SH-SY5Y (cell line): ENCODE results near the gene DLL4.

Source experiments
- GATA2 ChIP-seq: IDR thresholded peaks from 2 replicates; pipeline ENCODE4 v1.6.1; 2011; ENCODE audit warnings: mild to moderate bottlenecking, low read depth, low read length
- GATA3 ChIP-seq: IDR thresholded peaks from 2 replicates; pipeline ENCODE4 v1.6.1; 2011; ENCODE audit warnings: low read depth, mild to moderate bottlenecking, low read length, moderate library complexity

DLL4 gene

GRCh38 chr15:40914486-40914885 lies 14.7 kb upstream of the DLL4 start:
- no peak for TF ChIP-seq GATA2
- TF ChIP-seq GATA3, result no peak

- TF ChIP-seq GATA2 (no peak), GATA3 (no peak)
These were observed 14.0 kb upstream of the DLL4 start for GRCh38 chr15:40915116-40915661.

- TF ChIP-seq GATA3 (no peak), GATA2 (no peak)
These were observed 13.5 kb upstream of the DLL4 start for GRCh38 chr15:40915679-40916078.

- no peak for TF ChIP-seq GATA3
- no peak for TF ChIP-seq GATA2
These were observed 11.6 kb upstream of the DLL4 start for GRCh38 chr15:40917585-40917984.

GRCh38 chr15:40918146-40918798 lies 10.9 kb upstream of the DLL4 start:
- TF ChIP-seq GATA2 (no peak), GATA3 (no peak)

GRCh38 chr15:40918799-40919392 lies 10.2 kb upstream of the DLL4 start:
- TF ChIP-seq GATA3 (no peak), GATA2 (no peak)

- TF ChIP-seq GATA2 (no peak), GATA3 (no peak)
These were observed 7.1 kb upstream of the DLL4 start for GRCh38 chr15:40921949-40922607.

- no peak for TF ChIP-seq GATA3
These were observed 6.5 kb upstream of the DLL4 start for GRCh38 chr15:40922608-40923005.

GRCh38 chr15:40923551-40923950 lies 5.6 kb upstream of the DLL4 start:
- TF ChIP-seq GATA3, result no peak
- TF ChIP-seq GATA2, result no peak

- TF ChIP-seq GATA2, result no peak
- no peak for TF ChIP-seq GATA3
These were observed 3.7 kb upstream of the DLL4 start for GRCh38 chr15:40925495-40925862.

GRCh38 chr15:40925863-40926658 lies 3.1 kb upstream of the DLL4 start:
- TF ChIP-seq GATA3 (no peak), GATA2 (no peak)

GRCh38 chr15:40926659-40927494 lies 2.3 kb upstream of the DLL4 start:
- TF ChIP-seq GATA2, result no peak
- TF ChIP-seq GATA3, result no peak

GRCh38 chr15:40927495-40927872 lies 1.7 kb upstream of the DLL4 start:
- no peak for TF ChIP-seq GATA3
- TF ChIP-seq GATA2, result no peak
